Bronchial epithelial cell (primary cell): ENCODE data around the gene PRR16. TPM values are rescaled to one million over a fixed set of nuclear protein-coding genes. Genes with fewer than 3 reads are reported as not detected.

ENCODE experiments used
- DNase-seq: peaks from one replicate; pipeline ENCODE4 v3.0.0-alpha.2; 2010; ENCODE audit warnings: low read depth
- FAIRE-seq: peaks from 2 replicates; lab custom pipeline; 2011; peaks lifted over from hg19 to GRCh38; lab: Jason Lieb, UNC
- H3K27me3 ChIP-seq: 2 replicates; pipeline ENCODE4 v1.5.1; 2011; ENCODE audit warnings: low read length; ENCODE audit not compliant: control insufficient read depth, insufficient read depth
- H3K36me3 ChIP-seq: 2 replicates; pipeline ENCODE4 v1.5.1; 2011; ENCODE audit warnings: low read length; ENCODE audit not compliant: control insufficient read depth, insufficient read depth
- H3K4me3 ChIP-seq: 2 replicates; pipeline ENCODE4 v1.5.1; 2011; ENCODE audit warnings: mild to moderate bottlenecking, low read depth, low read length, control low read depth
- total RNA-seq: library from RNA; depleted of rRNA; stranded (reverse); fragments of >200 nt; gene quantifications from 2 replicates; pipeline ENCODE4 v1.2.1, GENCODE V29; 2014
- TF ChIP-seq, protein P1 (sequence below): IDR thresholded peaks from 2 replicates; pipeline ENCODE4 v1.5.1; 2011; ENCODE audit warnings: mild to moderate bottlenecking, moderate library complexity, low read length, control low read depth, inconsistent platforms; ENCODE audit not compliant: insufficient read depth, severe bottlenecking

PRR16 gene
- total RNA-seq, 1 donor from 2014 or later, result 0.53 TPM

DNA sequence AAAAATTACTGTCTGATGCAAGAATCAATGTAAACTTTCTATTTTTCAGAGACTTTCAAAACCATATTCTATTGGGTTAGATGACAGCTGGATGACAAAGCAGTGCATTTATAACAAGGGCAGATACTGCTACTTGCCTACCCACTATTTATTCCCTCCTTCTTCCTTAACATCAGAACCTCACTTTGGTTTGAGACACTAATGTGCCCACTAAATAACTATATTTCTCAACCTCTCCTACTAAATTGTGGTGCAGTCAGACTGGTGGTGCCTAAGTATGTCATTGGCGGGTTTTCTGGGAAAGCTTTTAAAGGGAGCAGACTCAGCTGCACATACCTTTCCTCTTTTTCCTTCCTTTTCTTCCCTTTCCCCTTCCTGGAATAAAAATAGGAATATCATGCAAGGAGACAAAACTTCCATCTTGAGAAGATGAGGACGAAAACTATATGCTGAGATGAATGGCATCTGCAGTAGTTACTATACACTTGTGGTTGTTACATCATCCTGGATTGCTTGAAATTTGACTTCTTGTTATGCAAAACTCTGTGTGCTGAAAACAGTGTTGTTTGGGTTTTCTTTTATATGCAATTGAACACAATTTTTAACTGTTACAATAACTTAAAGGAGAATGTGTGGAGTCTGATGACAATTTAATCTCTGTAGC is 43.8 kb downstream of the PRR16 start:
- TF ChIP-seq, protein P1, sequence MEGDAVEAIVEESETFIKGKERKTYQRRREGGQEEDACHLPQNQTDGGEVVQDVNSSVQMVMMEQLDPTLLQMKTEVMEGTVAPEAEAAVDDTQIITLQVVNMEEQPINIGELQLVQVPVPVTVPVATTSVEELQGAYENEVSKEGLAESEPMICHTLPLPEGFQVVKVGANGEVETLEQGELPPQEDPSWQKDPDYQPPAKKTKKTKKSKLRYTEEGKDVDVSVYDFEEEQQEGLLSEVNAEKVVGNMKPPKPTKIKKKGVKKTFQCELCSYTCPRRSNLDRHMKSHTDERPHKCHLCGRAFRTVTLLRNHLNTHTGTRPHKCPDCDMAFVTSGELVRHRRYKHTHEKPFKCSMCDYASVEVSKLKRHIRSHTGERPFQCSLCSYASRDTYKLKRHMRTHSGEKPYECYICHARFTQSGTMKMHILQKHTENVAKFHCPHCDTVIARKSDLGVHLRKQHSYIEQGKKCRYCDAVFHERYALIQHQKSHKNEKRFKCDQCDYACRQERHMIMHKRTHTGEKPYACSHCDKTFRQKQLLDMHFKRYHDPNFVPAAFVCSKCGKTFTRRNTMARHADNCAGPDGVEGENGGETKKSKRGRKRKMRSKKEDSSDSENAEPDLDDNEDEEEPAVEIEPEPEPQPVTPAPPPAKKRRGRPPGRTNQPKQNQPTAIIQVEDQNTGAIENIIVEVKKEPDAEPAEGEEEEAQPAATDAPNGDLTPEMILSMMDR, result no peak
- no peaks in the 10 kb centered on the region for H3K27me3 ChIP-seq

DNA sequence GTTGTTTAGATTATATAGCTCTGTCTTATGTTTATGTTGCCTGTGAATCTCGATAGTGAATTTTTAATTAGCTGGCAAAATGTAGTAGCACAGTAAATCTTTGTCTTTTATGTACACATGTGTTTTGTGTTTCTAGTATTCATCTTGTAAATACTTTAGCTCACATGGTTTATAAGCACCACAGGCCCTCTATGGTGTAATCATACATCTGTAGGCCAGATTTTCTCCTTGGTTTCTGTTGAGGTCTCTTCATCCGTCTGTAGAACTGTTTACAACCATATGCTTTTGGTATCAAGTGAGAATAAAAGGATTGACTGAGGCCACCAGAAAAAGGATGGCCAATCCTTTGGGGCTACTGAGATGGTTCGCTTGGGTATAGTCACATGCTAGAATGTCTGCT is 45.0 kb downstream of the PRR16 start:
- DNase-seq (no peak), FAIRE-seq (no peak)
- TF ChIP-seq, protein P1, result no peak
- Histone ChIP-seq H3K4me3 (no peak overlapping the region), H3K27me3 (no peaks in the 10 kb centered on the region), H3K36me3 (no peaks in the 10 kb centered on the region)

More for the DNA sequence above, 43.8 kb downstream of the PRR16 start:
- DNase-seq, result no peak
- FAIRE-seq, result no peak
- H3K4me3 ChIP-seq, result no peak overlapping the region
- no peaks in the 10 kb centered on the region for H3K36me3 ChIP-seq

DNA sequence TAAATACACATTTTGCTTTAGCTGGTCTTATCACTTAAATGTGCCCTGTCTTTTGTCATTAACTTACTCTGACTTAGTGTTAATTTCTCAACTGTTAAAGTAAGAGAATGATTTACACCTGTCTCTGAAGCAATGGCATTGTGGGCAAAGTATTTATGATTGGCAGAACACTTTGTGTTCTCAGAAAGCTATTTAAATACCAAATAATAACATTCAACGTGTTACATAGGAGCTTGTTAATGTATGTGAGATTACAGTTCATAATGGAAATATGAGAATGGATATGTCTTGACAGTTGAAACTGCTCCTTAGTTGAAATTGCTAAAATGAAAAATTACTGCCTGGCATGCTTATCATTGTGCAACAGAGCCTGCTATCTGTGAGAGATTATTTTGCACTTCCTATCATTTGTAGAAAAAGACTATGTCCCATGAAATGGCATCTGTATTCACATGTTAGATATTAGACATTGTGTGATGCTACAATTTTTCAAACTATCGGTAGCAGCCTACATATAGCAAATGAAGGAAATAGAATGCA is 46.1 kb downstream of the PRR16 start:
- TF ChIP-seq, protein P1, result no peak
- no peak for FAIRE-seq
- Histone ChIP-seq H3K36me3 (no peaks in the 10 kb centered on the region), H3K27me3 (no peaks in the 10 kb centered on the region), H3K4me3 (no peak overlapping the region)
- DNase-seq, result no peak

DNA sequence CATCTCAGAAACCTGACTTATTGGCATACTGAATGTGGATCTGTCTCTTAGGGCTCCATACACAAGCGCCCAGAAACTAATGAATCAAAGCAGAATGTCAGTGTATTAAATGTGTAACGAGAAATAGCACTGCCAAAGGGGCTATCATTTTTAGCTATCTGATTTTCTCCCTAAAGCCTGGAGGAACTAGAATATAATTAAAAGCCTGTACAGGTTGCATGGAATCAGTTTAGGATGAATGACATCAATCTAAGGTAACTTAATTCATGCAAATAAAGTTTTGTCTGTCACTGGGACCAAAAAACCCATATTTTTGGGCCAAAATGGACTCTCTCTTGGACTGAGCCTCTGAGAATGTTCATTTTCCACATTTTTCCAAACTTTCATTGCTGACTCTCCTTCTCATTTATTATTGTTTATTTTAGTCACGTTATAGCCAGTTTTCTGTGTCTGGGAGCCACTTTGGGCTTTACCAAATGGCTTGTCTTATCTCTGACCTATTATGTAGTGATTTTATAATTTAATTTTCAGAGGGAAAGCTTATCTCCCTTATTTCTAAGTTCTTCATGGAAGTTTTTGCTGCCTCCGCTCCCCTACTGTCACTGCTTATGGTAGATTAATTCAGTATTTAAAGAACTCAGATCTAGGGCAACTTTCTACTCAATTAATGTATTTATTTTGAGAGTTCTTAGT is 47.0 kb downstream of the PRR16 start:
- Histone ChIP-seq H3K36me3 (no peaks in the 10 kb centered on the region), H3K27me3 (no peaks in the 10 kb centered on the region), H3K4me3 (no peak overlapping the region)
- FAIRE-seq (no peak), DNase-seq (no peak)
- TF ChIP-seq, protein P1, result no peak

DNA sequence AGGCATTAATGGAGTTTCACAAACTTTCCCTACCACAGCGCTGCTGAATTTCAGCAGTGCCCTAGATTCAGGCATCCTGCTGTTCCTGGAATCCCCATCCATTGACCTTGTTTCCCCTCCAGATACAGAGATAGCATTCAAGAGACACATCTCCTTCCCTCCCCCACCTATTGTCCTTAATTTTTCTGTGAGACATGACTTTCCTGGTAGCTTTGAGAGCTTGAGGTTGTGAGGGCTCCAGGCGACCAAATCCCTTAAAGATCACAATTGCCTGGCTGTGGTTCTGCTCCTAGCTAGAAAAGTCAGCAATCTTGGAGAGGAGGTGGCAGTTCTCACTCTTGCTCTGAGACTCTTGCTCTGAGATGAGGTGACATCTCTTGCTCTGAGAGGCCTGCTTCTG is 48.0 kb downstream of the PRR16 start:
- no peak for FAIRE-seq
- DNase-seq, result no peak
- no peak overlapping the region for H3K4me3 ChIP-seq
- TF ChIP-seq, protein P1, result no peak
- no peaks in the 10 kb centered on the region for H3K36me3 ChIP-seq
- no peaks in the 10 kb centered on the region for H3K27me3 ChIP-seq
